A549 (cell line): Measurements from ENCODE around the gene TMTC2. TPM values are rescaled to one million over a fixed set of nuclear protein-coding genes. Genes with fewer than 3 reads are reported as not detected.

Source experiments
- ATAC-seq, 2 experiments: fragments of 200-7000 bp in 1 of 2; fragments of >200 bp in 1 of 2; cut with Nextera tagmentation in 1 of 2; cut with Tn5 transposase in 1 of 2; 3 replicates each; pipeline versions ENCODE4 v1.8.0 to v1.9.1; 2018 to 2020; ENCODE audit warnings: mild to moderate bottlenecking in 1 of 2, moderate library complexity in 1 of 2
- CTCF ChIA-PET: fragments of 300-600 bp; sonication (Branson Sonifier 250); formaldehyde crosslinking; extraction: SDS; loops from one replicate; lab custom pipeline; 2021; ENCODE audit warnings: antibody characterized with exemption, inconsistent platforms; lab: Yijun Ruan, JAX
- POLR2A ChIA-PET: fragments of 350-600 bp; formaldehyde crosslinking; extraction: SDS; loops from one replicate; lab custom pipeline; 2021; ENCODE audit warnings: antibody characterized with exemption, inconsistent platforms; lab: Yijun Ruan, JAX
- DNase-seq, 2 experiments: peaks; one replicate each; pipeline versions ENCODE4 v3.0.0 to v3.0.0-alpha.2; 2011 to 2016; ENCODE audit warnings: low read depth in 1 of 2, low spot score in 1 of 2
- FAIRE-seq: peaks from 2 replicates; lab custom pipeline; 2011; peaks lifted over from hg19 to GRCh38; lab: Jason Lieb, UNC
- H3K27ac ChIP-seq, 2 experiments: fragments of >200 bp; sonication (Bioruptor Twin); formaldehyde crosslinking; 3 replicates each; pipeline ENCODE4 v1.5.1; 2016 to 2017
- H3K4me1 ChIP-seq: fragments of >200 bp; sonication (Bioruptor Twin); formaldehyde crosslinking; 3 replicates; pipeline ENCODE4 v1.6.1; 2016
- H3K4me2 ChIP-seq: fragments of >200 bp; sonication (Bioruptor Twin); formaldehyde crosslinking; 3 replicates; pipeline ENCODE4 v1.6.1; 2016
- H3K4me3 ChIP-seq: fragments of >200 bp; sonication (Bioruptor Twin); formaldehyde crosslinking; 3 replicates; pipeline ENCODE4 v1.5.1; 2016
- H3K9me3 ChIP-seq: fragments of >200 bp; sonication (Bioruptor Twin); formaldehyde crosslinking; 3 replicates; pipeline ENCODE4 v1.6.1; 2016
- CBX8 ChIP-seq: fragments of 200-600 bp; sonication (generic); IDR thresholded peaks from 2 replicates; pipeline ENCODE4 v1.6.1; 2016
- CHD2 ChIP-seq: fragments of 150-350 bp; IDR thresholded peaks from 2 replicates; pipeline ENCODE4 v1.6.1; 2014; ENCODE audit warnings: low read length; ENCODE audit not compliant: partially characterized antibody
- CHD4 ChIP-seq: fragments of 200-600 bp; sonication (generic); IDR thresholded peaks from 2 replicates; pipeline ENCODE4 v1.6.1; 2016; ENCODE audit warnings: antibody characterized with exemption, mild to moderate bottlenecking, borderline replicate concordance
- FOSL2 ChIP-seq, 2 experiments: fragments of 450-650 bp in 1 of 2; fragments of >200 bp in 1 of 2; sonication (Bioruptor Twin) in 1 of 2; formaldehyde crosslinking; IDR thresholded peaks; 2 replicates each; pipeline versions ENCODE4 v1.5.0 to v1.6.1; 2016 to 2020; ENCODE audit warnings: mild to moderate bottlenecking in 1 of 2, moderate library complexity in 1 of 2
- FOXS1 ChIP-seq: fragments of 250-450 bp; sonication (Bioruptor Pico); IDR thresholded peaks from 2 replicates; pipeline ENCODE4 v1.5.0; 2020; ENCODE audit warnings: mild to moderate bottlenecking, moderate library complexity
- HDAC2 ChIP-seq: fragments of 200-600 bp; sonication (generic); IDR thresholded peaks from 2 replicates; pipeline ENCODE4 v1.6.1; 2016
- HOXA7 ChIP-seq: fragments of 250-450 bp; sonication (Bioruptor Pico); IDR thresholded peaks from 2 replicates; pipeline ENCODE4 v1.5.0; 2020; ENCODE audit warnings: mild to moderate bottlenecking, moderate library complexity
- HOXB13 ChIP-seq: fragments of 250-450 bp; sonication (Bioruptor Pico); IDR thresholded peaks from 2 replicates; pipeline ENCODE4 v1.5.0; 2020; ENCODE audit warnings: low read depth, mild to moderate bottlenecking, moderate library complexity
- KDM5A ChIP-seq: fragments of 200-600 bp; sonication (generic); IDR thresholded peaks from 2 replicates; pipeline ENCODE4 v1.6.1; 2016; ENCODE audit warnings: antibody characterized with exemption, mild to moderate bottlenecking
- PHF8 ChIP-seq: fragments of 200-600 bp; sonication (generic); IDR thresholded peaks from 2 replicates; pipeline ENCODE4 v1.6.1; 2016; ENCODE audit warnings: low read depth, mild to moderate bottlenecking, antibody characterized with exemption, moderate library complexity, borderline replicate concordance
- ZFP36 ChIP-seq: fragments of 450-650 bp; IDR thresholded peaks from 2 replicates; pipeline ENCODE4 v1.6.1; 2014; ENCODE audit warnings: borderline replicate concordance; ENCODE audit not compliant: partially characterized antibody
- ZSCAN20 ChIP-seq: fragments of 250-450 bp; sonication (Bioruptor Pico); IDR thresholded peaks from 2 replicates; pipeline ENCODE4 v1.8.0; 2022; ENCODE audit warnings: mild to moderate bottlenecking, moderate library complexity
- WGBS: methylation state at CpG from one replicate; pipeline ENCODE4 v1.1.6; 2017; ENCODE audit errors: missing lambda C conversion rate; 5-methylcytosine and 5-hydroxymethylcytosine counted together
- polyA plus RNA-seq, 4 experiments: library from polyadenylated mRNA; depleted of rRNA in 3 of 4; stranded (reverse); fragments of >200 nt; fragmentation: RNase III in 1 of 4; extraction: RNeasy Plus Mini Kit Qiagen cat#74134 plus additional on column Dnase treatment in 1 of 4; gene quantifications; 2 replicates in 3 of 4; 3 replicates in 1 of 4; pipeline ENCODE4 v1.2.3, GENCODE V29; 2011 to 2017
- TF ChIP-seq, protein P1 (sequence below): fragments of 200-600 bp; sonication (generic); IDR thresholded peaks from 2 replicates; pipeline ENCODE4 v1.6.1; 2016; ENCODE audit warnings: antibody characterized with exemption, mild to moderate bottlenecking, moderate library complexity
- TF ChIP-seq, protein P2 (sequence below): IDR thresholded peaks from 2 replicates; pipeline ENCODE4 v1.6.1; 2012
- TF ChIP-seq, protein P3 (sequence below): fragments of >200 bp; sonication (Bioruptor Twin); formaldehyde crosslinking; IDR thresholded peaks from 3 replicates; pipeline ENCODE4 v1.6.1; 2016
- TF ChIP-seq, protein P4 (sequence below): IDR thresholded peaks from 2 replicates; pipeline ENCODE4 v1.6.1; 2012; ENCODE audit warnings: low read depth, borderline replicate concordance
- TF ChIP-seq, protein P5 (sequence below): fragments of 250-450 bp; sonication (Bioruptor Pico); IDR thresholded peaks from 2 replicates; pipeline ENCODE4 v1.5.0; 2021; ENCODE audit warnings: mild to moderate bottlenecking, moderate library complexity, borderline replicate concordance

The TMTC2 gene
- polyA plus RNA-seq, 2 of the 4 experiments (the other 2 are of a cell fraction) = 1.8 to 5.3 TPM

DNA sequence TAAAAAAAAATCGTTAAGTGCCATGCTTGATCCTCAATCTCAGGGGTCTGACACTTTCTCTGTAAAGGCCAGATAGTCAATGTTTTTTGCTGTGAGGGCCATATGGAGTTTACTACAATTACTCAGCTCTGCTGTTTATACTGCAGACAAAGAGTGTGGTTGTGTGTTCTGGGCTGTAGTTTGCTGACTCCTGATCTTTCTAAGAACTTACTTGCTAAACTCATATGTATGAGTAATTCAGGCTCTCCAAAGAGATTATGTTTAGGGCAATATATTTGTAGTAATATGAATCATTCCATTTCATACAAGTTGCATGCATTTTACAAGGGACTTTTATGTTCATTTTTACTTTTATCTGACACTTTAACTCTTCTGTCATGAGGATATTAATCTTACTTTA, 188.2 kb downstream of the TMTC2 start:
- ATAC-seq = no peak
- CTCF ChIA-PET = no interaction called here

DNA sequence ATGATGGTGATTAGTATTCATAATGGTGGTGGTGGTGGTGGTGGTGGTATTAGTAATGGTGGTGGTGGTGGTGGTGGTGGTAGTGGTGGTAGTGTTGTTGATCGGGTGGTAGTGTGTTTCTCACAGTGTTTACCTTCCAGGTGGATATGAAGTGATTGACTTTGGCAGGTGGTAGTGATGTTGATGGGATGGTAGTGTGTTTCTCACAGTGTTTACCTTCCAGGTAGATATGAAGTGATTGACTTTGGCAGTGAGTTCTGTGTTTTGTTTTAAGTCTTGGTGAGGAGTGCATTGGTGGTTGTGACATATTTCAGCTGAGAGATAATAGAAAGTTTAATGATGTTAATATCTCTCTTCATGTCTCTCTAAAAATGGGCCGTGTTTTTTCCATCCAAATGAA, 189.4 kb downstream of the TMTC2 start:
- H3K4me2 ChIP-seq = no peak overlapping the region
- CTCF ChIA-PET = interaction anchor here (0.5 kb wide), 1 partner anchor 48 kb away, joined by 4 read pairs; no protein-coding TSS in a partner anchor
- DNase-seq (no peak), ATAC-seq (no peak), FAIRE-seq (no peak)
- no peaks in the 10 kb centered on the region for H3K9me3 ChIP-seq
- H3K27ac ChIP-seq = no peak overlapping the region
- H3K4me3 ChIP-seq = no peak overlapping the region
- 72% methylated on average over 2 of the region's 2 CpGs for WGBS
- TF ChIP-seq FOSL2 (IDR thresholded peaks at IDR 0.05) = no peak
- no peak for TF ChIP-seq FOSL2 (CRISPR knock-in tag; IDR thresholded peaks at IDR 0.05)
- TF ChIP-seq, protein P1, sequence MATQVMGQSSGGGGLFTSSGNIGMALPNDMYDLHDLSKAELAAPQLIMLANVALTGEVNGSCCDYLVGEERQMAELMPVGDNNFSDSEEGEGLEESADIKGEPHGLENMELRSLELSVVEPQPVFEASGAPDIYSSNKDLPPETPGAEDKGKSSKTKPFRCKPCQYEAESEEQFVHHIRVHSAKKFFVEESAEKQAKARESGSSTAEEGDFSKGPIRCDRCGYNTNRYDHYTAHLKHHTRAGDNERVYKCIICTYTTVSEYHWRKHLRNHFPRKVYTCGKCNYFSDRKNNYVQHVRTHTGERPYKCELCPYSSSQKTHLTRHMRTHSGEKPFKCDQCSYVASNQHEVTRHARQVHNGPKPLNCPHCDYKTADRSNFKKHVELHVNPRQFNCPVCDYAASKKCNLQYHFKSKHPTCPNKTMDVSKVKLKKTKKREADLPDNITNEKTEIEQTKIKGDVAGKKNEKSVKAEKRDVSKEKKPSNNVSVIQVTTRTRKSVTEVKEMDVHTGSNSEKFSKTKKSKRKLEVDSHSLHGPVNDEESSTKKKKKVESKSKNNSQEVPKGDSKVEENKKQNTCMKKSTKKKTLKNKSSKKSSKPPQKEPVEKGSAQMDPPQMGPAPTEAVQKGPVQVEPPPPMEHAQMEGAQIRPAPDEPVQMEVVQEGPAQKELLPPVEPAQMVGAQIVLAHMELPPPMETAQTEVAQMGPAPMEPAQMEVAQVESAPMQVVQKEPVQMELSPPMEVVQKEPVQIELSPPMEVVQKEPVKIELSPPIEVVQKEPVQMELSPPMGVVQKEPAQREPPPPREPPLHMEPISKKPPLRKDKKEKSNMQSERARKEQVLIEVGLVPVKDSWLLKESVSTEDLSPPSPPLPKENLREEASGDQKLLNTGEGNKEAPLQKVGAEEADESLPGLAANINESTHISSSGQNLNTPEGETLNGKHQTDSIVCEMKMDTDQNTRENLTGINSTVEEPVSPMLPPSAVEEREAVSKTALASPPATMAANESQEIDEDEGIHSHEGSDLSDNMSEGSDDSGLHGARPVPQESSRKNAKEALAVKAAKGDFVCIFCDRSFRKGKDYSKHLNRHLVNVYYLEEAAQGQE = no peak
- no peak for TF ChIP-seq HOXA7
- TF ChIP-seq PHF8 = no peak
- TF ChIP-seq, protein P2, sequence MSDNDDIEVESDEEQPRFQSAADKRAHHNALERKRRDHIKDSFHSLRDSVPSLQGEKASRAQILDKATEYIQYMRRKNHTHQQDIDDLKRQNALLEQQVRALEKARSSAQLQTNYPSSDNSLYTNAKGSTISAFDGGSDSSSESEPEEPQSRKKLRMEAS = no peak
- TF ChIP-seq CHD4 = no peak
- no peak for TF ChIP-seq FOXS1 (CRISPR knock-in tag)
- TF ChIP-seq CBX8 = no peak
- TF ChIP-seq CHD2 = no peak
- no peak for TF ChIP-seq HDAC2
- POLR2A ChIA-PET = no interaction called here
- no peaks in the 10 kb centered on the region for H3K4me1 ChIP-seq

More for the DNA sequence above, 188.2 kb downstream of the TMTC2 start:
- POLR2A ChIA-PET = no interaction called here
- 46% methylated on average over 1 of the region's 1 CpG for WGBS
- H3K9me3 ChIP-seq = no peaks in the 10 kb centered on the region
- no peak overlapping the region for H3K4me2 ChIP-seq
- FAIRE-seq (no peak), DNase-seq (no peak)
- no peak overlapping the region for H3K27ac ChIP-seq
- no peaks in the 10 kb centered on the region for H3K4me1 ChIP-seq
- no peak overlapping the region for H3K4me3 ChIP-seq
- no peak for TF ChIP-seq HOXB13 (CRISPR knock-in tag)
- TF ChIP-seq ZSCAN20 = no peak
- no peak for TF ChIP-seq KDM5A
- TF ChIP-seq, protein P3, sequence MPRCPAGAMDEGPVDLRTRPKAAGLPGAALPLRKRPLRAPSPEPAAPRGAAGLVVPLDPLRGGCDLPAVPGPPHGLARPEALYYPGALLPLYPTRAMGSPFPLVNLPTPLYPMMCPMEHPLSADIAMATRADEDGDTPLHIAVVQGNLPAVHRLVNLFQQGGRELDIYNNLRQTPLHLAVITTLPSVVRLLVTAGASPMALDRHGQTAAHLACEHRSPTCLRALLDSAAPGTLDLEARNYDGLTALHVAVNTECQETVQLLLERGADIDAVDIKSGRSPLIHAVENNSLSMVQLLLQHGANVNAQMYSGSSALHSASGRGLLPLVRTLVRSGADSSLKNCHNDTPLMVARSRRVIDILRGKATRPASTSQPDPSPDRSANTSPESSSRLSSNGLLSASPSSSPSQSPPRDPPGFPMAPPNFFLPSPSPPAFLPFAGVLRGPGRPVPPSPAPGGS = no peak
- TF ChIP-seq ZFP36 = no peak
- TF ChIP-seq, protein P4, sequence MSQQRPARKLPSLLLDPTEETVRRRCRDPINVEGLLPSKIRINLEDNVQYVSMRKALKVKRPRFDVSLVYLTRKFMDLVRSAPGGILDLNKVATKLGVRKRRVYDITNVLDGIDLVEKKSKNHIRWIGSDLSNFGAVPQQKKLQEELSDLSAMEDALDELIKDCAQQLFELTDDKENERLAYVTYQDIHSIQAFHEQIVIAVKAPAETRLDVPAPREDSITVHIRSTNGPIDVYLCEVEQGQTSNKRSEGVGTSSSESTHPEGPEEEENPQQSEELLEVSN = no peak
- no peak for TF ChIP-seq CBX8
- no peak for TF ChIP-seq HDAC2
- no peak for TF ChIP-seq FOXS1 (CRISPR knock-in tag)
- TF ChIP-seq, protein P5, sequence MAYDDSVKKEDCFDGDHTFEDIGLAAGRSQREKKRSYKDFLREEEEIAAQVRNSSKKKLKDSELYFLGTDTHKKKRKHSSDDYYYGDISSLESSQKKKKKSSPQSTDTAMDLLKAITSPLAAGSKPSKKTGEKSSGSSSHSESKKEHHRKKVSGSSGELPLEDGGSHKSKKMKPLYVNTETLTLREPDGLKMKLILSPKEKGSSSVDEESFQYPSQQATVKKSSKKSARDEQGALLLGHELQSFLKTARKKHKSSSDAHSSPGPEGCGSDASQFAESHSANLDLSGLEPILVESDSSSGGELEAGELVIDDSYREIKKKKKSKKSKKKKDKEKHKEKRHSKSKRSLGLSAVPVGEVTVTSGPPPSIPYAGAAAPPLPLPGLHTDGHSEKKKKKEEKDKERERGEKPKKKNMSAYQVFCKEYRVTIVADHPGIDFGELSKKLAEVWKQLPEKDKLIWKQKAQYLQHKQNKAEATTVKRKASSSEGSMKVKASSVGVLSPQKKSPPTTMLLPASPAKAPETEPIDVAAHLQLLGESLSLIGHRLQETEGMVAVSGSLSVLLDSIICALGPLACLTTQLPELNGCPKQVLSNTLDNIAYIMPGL (CRISPR knock-in tag) = no peak
